HCT116 (cell line): ENCODE data around the gene SLX9. TPM values are rescaled to one million over a fixed set of nuclear protein-coding genes. Genes with fewer than 3 reads are reported as not detected.

Experiments
- ATAC-seq: fragments of 200-7000 bp; cut with Tn5 transposase; 2 replicates; pipeline ENCODE4 v1.9.1; 2020; ENCODE audit warnings: mild to moderate bottlenecking, moderate library complexity
- BruUV-seq: library from RNA; stranded (reverse); fragments of 400-500 nt; replicated peaks from 2 replicates; lab custom pipeline; 2021; lab: Mats Ljungman, UMichigan
- CTCF ChIA-PET: fragments of 300-600 bp; sonication (Branson Sonifier 250); formaldehyde crosslinking; loops from one replicate; lab custom pipeline; 2021; ENCODE audit warnings: antibody characterized with exemption; lab: Charles Lee
- POLR2A ChIA-PET: fragments of 300-600, 350-600 bp; sonication (Branson Sonifier 250); formaldehyde crosslinking; loops from one replicate; lab custom pipeline; 2021; ENCODE audit warnings: antibody characterized with exemption; lab: Charles Lee
- RAD21 ChIA-PET, 2 experiments: fragments of 300-600 bp; sonication (Branson Sonifier 250); formaldehyde crosslinking; loops; one replicate each; lab custom pipeline; 2023; ENCODE audit warnings: low total read pairs in 2 of 2; ENCODE audit not compliant: uncharacterized antibody in 2 of 2, unreplicated experiment in 2 of 2, low non-redundant PET in 1 of 2; lab: Charles Lee
- DNase-seq: peaks from one replicate; pipeline ENCODE4 v3.0.0-alpha.2; 2010; ENCODE audit warnings: low read depth, low spot score
- H2AFZ ChIP-seq: fragments of 200-600 bp; shearing (Covaris generic), sonication (generic); 2 replicates; pipeline ENCODE4 v1.6.1; 2017; ENCODE audit warnings: low read depth, mixed run types, mixed read lengths, antibody characterized with exemption, low read length; ENCODE audit not compliant: poor library complexity, severe bottlenecking
- H3K27ac ChIP-seq: 2 replicates; pipeline ENCODE4 v1.5.1; 2012; ENCODE audit warnings: low read depth, low read length
- H3K27me3 ChIP-seq: fragments of 200-600 bp; sonication (generic); 2 replicates; pipeline ENCODE4 v1.6.1; 2016; ENCODE audit warnings: mixed run types, low read length, mixed read lengths; ENCODE audit not compliant: insufficient read depth
- H3K36me3 ChIP-seq, 2 experiments: fragments of 200-500 bp in 1 of 2; fragments of 200-600 bp in 1 of 2; sonication (Bioruptor generic) in 1 of 2; sonication (generic) in 1 of 2; 2 replicates each; pipeline versions ENCODE4 v1.5.1 to v1.6.1; 2014 to 2016; ENCODE audit warnings: low read length in 2 of 2, inconsistent platforms in 1 of 2, mixed read lengths in 1 of 2, mixed run types in 1 of 2; ENCODE audit not compliant: insufficient read depth in 2 of 2, control insufficient read depth in 1 of 2
- H3K4me1 ChIP-seq, 2 experiments: fragments of 200-600 bp in 1 of 2; sonication (generic) in 1 of 2; 2 replicates each; pipeline versions ENCODE4 v1.5.1 to v1.6.1; 2012 to 2017; ENCODE audit warnings: low read length in 2 of 2, inconsistent platforms in 1 of 2, mild to moderate bottlenecking in 1 of 2, mixed read lengths in 1 of 2, mixed run types in 1 of 2, moderate library complexity in 1 of 2; ENCODE audit not compliant: insufficient read depth in 2 of 2, control insufficient read depth in 1 of 2
- H3K4me2 ChIP-seq: fragments of 200-600 bp; sonication (generic); 2 replicates; pipeline ENCODE4 v1.6.1; 2017; ENCODE audit warnings: mixed run types, low read length, mixed read lengths
- H3K4me3 ChIP-seq, 2 experiments: fragments of 200-600 bp in 1 of 2; sonication (generic) in 1 of 2; replicated peaks in 1 of 2; 2 replicates each; pipeline ENCODE4 v1.5.1; 2011 to 2016; ENCODE audit warnings: low read length in 2 of 2, control low read depth in 1 of 2, low read depth in 1 of 2, mild to moderate bottlenecking in 1 of 2, mixed read lengths in 1 of 2, mixed run types in 1 of 2
- H3K79me2 ChIP-seq: fragments of 200-600 bp; sonication (generic); 2 replicates; pipeline ENCODE4 v1.6.1; 2017; ENCODE audit warnings: mild to moderate bottlenecking, mixed run types, low read length, moderate library complexity, mixed read lengths; ENCODE audit not compliant: insufficient read depth
- H3K9ac ChIP-seq: fragments of 200-600 bp; sonication (generic); 2 replicates; pipeline ENCODE4 v1.6.1; 2016; ENCODE audit warnings: low read length, mixed read lengths
- H3K9me2 ChIP-seq: fragments of 200-600 bp; sonication (generic), shearing (Covaris generic); 2 replicates; pipeline ENCODE4 v1.6.1; 2017; ENCODE audit warnings: mixed run types, mild to moderate bottlenecking, moderate library complexity; ENCODE audit not compliant: insufficient read depth
- H3K9me3 ChIP-seq, 2 experiments: fragments of 200-500 bp in 1 of 2; fragments of 200-600 bp in 1 of 2; sonication (Bioruptor generic) in 1 of 2; sonication (generic) in 1 of 2; 2 replicates each; pipeline ENCODE4 v1.6.1; 2014 to 2017; ENCODE audit warnings: low read length in 2 of 2, mixed read lengths in 2 of 2, inconsistent platforms in 1 of 2, low read depth in 1 of 2, mild to moderate bottlenecking in 1 of 2, mixed run types in 1 of 2, moderate library complexity in 1 of 2; ENCODE audit not compliant: control insufficient read depth in 1 of 2, insufficient read depth in 1 of 2
- H4K20me1 ChIP-seq: fragments of 200-600 bp; sonication (generic), shearing (Covaris generic); 2 replicates; pipeline ENCODE4 v1.6.1; 2017; ENCODE audit warnings: mixed run types, mild to moderate bottlenecking, moderate library complexity; ENCODE audit not compliant: insufficient read depth
- CBX3 ChIP-seq: IDR thresholded peaks from 2 replicates; pipeline ENCODE4 v1.6.1; 2012; ENCODE audit warnings: low read depth
- CEBPB ChIP-seq: IDR thresholded peaks from 2 replicates; pipeline ENCODE4 v1.6.1; 2012; ENCODE audit warnings: low read depth
- EGR1 ChIP-seq: IDR thresholded peaks from 2 replicates; pipeline ENCODE4 v1.6.1; 2012; ENCODE audit warnings: low read depth
- ELF1 ChIP-seq: IDR thresholded peaks from 2 replicates; pipeline ENCODE4 v1.6.1; 2012; ENCODE audit warnings: low read depth, borderline replicate concordance
- EZH2 ChIP-seq: fragments of 200-600 bp; sonication (generic); IDR thresholded peaks from 2 replicates; pipeline ENCODE4 v1.6.1; 2017; ENCODE audit warnings: antibody characterized with exemption, mixed run types
- EZH2phosphoT487 ChIP-seq: fragments of 200-600 bp; IDR thresholded peaks from 2 replicates; pipeline ENCODE4 v1.6.1; 2018; ENCODE audit warnings: antibody characterized with exemption, borderline replicate concordance
- FOSL1 ChIP-seq: IDR thresholded peaks from 2 replicates; pipeline ENCODE4 v1.6.1; 2012; ENCODE audit warnings: low read depth
- JUND ChIP-seq: IDR thresholded peaks from 2 replicates; pipeline ENCODE4 v1.6.1; 2012
- POLR2A ChIP-seq: IDR thresholded peaks from 2 replicates; pipeline ENCODE4 v1.7.0; 2011; ENCODE audit warnings: borderline replicate concordance; ENCODE audit not compliant: insufficient read depth, insufficient read length; ENCODE audit errors: extremely low read depth
- RAD21 ChIP-seq: IDR thresholded peaks from 2 replicates; pipeline ENCODE4 v1.6.1; 2012; ENCODE audit warnings: low read depth, mild to moderate bottlenecking
- SRF ChIP-seq: IDR thresholded peaks from 2 replicates; pipeline ENCODE4 v1.6.1; 2012; ENCODE audit warnings: low read depth
- TCF7L2 ChIP-seq: IDR thresholded peaks from 2 replicates; pipeline ENCODE4 v1.7.0; 2011; ENCODE audit warnings: borderline replicate concordance, inconsistent platforms; ENCODE audit not compliant: insufficient read depth, insufficient read length; ENCODE audit errors: extremely low read depth
- YY1 ChIP-seq: IDR thresholded peaks from 2 replicates; pipeline ENCODE4 v1.6.1; 2011; ENCODE audit warnings: low read length, low read depth, moderate library complexity, mild to moderate bottlenecking; ENCODE audit not compliant: insufficient replicate concordance; ENCODE audit errors: extremely low read depth
- ZNF274 ChIP-seq: fragments of 200-500 bp; sonication (Bioruptor generic); IDR thresholded peaks from 2 replicates; pipeline ENCODE4 v1.6.1; 2014; ENCODE audit warnings: mild to moderate bottlenecking, low read depth, low read length, inconsistent platforms
- intact Hi-C: fragments of 100-400 bp; cut with micrococcal nuclease; formaldehyde crosslinking; loops from 2 replicates; pipeline ENCODE4 v1.10.0; 2022
- total RNA-seq: library from RNA; stranded (reverse); gene quantifications from one replicate; pipeline ENCODE4 v1.2.1, GENCODE V29; 2021; ENCODE audit not compliant: unreplicated experiment
- TF ChIP-seq, protein P1 (sequence below), 3 experiments: fragments of 200-600 bp in 1 of 3; sonication (generic) in 1 of 3; IDR thresholded peaks in 2 of 3; conservative IDR thresholded peaks in 1 of 3; 2 replicates each; pipeline ENCODE4 v1.5.1; 2012 to 2017; ENCODE audit warnings: low read depth in 2 of 3, low read length in 2 of 3, antibody characterized with exemption in 1 of 3, borderline replicate concordance in 1 of 3, control low read depth in 1 of 3, mild to moderate bottlenecking in 1 of 3, mixed read lengths in 1 of 3, mixed run types in 1 of 3, moderate library complexity in 1 of 3; ENCODE audit not compliant: insufficient read depth in 1 of 3
- TF ChIP-seq, protein P2 (sequence below): IDR thresholded peaks from 2 replicates; pipeline ENCODE4 v1.6.1; 2012
- TF ChIP-seq, protein P3 (sequence below): IDR thresholded peaks from 2 replicates; pipeline ENCODE4 v1.6.1; 2011; ENCODE audit warnings: mild to moderate bottlenecking, low read length, moderate library complexity; ENCODE audit not compliant: insufficient replicate concordance; ENCODE audit errors: extremely low read depth

Gene SLX9
- total RNA-seq, 1 experiment from 2014 or later, result 61.9 TPM

DNA sequence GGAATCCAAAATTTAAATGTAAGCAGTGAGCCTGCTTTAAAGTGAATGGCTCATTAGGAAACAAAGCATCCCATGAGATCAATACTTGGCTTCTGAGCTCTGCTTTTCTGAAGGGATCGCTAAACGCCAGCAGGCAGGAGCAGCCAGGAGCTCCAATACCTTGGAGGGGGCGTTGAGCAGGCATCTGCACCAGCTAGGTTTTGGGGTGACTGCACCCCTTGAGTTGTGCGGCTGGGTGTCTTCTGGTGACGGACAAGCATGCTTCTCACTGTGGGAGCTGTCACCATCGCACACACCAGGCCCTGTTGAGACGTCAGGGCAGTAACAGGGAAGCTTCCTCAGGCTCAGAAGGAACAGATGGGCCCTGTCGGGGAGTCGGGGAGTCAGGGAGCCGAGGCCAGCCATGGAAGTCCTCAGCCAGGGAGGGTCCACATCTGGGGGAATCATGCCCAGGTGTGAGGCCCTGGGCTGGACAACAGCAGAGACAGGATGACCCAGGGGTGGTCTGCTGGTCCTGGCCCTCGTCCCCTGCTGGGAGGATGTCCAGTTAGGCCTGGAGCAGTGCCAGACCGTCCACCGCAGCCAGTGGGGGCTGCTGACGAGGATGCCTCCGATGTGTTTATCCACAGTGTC, 76.7 kb downstream of the SLX9 start:
- no TSS peak for BruUV-seq

More for the DNA sequence above, 76.7 kb downstream of the SLX9 start:
- ChIA-PET RAD21 (no interaction called here), CTCF (no interaction called here), POLR2A (no interaction called here)
- intact Hi-C loops, result no loop called here
- H3K4me1 ChIP-seq, result peaks cover 23 to 30% of the 10 kb centered on the region in 2 experiments
- H3K27me3 ChIP-seq, result no peaks in the 10 kb centered on the region
- no peak overlapping the region for H3K4me3 ChIP-seq
- H3K79me2 ChIP-seq, result no peaks in the 10 kb centered on the region
- ATAC-seq (no peak), DNase-seq (no peak)
- H4K20me1 ChIP-seq, result no peaks in the 10 kb centered on the region
- no peaks in the 10 kb centered on the region for H3K9me3 ChIP-seq
- no peak overlapping the region for H3K27ac ChIP-seq
- no peaks in the 10 kb centered on the region for H3K9me2 ChIP-seq
- H3K9ac ChIP-seq, result no peak overlapping the region
- H3K4me2 ChIP-seq, result no peak overlapping the region
- TF ChIP-seq CEBPB (no peak), FOSL1 (no peak), YY1 (no peak), SRF (no peak), ELF1 (no peak), RAD21 (no peak), JUND (no peak), EZH2 (no peak), EZH2phosphoT487 (no peak), CBX3 (no peak), POLR2A (no peak), EGR1 (no peak), TCF7L2 (no peak), ZNF274 (no peak)
- TF ChIP-seq, protein P1, sequence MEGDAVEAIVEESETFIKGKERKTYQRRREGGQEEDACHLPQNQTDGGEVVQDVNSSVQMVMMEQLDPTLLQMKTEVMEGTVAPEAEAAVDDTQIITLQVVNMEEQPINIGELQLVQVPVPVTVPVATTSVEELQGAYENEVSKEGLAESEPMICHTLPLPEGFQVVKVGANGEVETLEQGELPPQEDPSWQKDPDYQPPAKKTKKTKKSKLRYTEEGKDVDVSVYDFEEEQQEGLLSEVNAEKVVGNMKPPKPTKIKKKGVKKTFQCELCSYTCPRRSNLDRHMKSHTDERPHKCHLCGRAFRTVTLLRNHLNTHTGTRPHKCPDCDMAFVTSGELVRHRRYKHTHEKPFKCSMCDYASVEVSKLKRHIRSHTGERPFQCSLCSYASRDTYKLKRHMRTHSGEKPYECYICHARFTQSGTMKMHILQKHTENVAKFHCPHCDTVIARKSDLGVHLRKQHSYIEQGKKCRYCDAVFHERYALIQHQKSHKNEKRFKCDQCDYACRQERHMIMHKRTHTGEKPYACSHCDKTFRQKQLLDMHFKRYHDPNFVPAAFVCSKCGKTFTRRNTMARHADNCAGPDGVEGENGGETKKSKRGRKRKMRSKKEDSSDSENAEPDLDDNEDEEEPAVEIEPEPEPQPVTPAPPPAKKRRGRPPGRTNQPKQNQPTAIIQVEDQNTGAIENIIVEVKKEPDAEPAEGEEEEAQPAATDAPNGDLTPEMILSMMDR (IDR thresholded peaks at IDR 0.05 in 2 of 3, conservative IDR thresholded peaks at IDR 0.05 in 1 of 3; ENCODE audit: borderline replicate concordance in 1 of 3, insufficient read depth in 1 of 3, low read depth in 2 of 3, low read length in 2 of 3), result no peak
- TF ChIP-seq, protein P2, sequence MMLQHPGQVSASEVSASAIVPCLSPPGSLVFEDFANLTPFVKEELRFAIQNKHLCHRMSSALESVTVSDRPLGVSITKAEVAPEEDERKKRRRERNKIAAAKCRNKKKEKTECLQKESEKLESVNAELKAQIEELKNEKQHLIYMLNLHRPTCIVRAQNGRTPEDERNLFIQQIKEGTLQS, result no peak
- TF ChIP-seq, protein P3, sequence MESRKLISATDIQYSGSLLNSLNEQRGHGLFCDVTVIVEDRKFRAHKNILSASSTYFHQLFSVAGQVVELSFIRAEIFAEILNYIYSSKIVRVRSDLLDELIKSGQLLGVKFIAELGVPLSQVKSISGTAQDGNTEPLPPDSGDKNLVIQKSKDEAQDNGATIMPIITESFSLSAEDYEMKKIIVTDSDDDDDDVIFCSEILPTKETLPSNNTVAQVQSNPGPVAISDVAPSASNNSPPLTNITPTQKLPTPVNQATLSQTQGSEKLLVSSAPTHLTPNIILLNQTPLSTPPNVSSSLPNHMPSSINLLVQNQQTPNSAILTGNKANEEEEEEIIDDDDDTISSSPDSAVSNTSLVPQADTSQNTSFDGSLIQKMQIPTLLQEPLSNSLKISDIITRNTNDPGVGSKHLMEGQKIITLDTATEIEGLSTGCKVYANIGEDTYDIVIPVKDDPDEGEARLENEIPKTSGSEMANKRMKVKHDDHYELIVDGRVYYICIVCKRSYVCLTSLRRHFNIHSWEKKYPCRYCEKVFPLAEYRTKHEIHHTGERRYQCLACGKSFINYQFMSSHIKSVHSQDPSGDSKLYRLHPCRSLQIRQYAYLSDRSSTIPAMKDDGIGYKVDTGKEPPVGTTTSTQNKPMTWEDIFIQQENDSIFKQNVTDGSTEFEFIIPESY, result no peak
- H3K36me3 ChIP-seq, result no peaks in the 10 kb centered on the region
- no peak overlapping the region for H2AFZ ChIP-seq
